Calu3 (cell line): Measurements from ENCODE around the gene GPC2. TPM values are rescaled to one million over a fixed set of nuclear protein-coding genes. Genes with fewer than 3 reads are reported as not detected.
A peak's percentile ranks its signal among the peaks of the same experiment; 100 is the strongest.
"Not testable (repeated sequence)": the region's sequence is repeated elsewhere in the genome, so short reads cannot be mapped to it uniquely, and the experiment has no call there.

ENCODE experiments used
- Bru-seq: library from RNA; stranded (reverse); fragments of 400-500 nt; gene quantifications from one replicate; lab custom pipeline; 2021; lab: Mats Ljungman, UMichigan
- BruChase-seq, 2 experiments: library from RNA; stranded (reverse); fragments of 400-500 nt; gene quantifications; one replicate each; lab custom pipeline; 2021; lab: Mats Ljungman, UMichigan
- BruUV-seq: library from RNA; stranded (reverse); fragments of 400-500 nt; replicated peaks from 2 replicates; lab custom pipeline; 2021; lab: Mats Ljungman, UMichigan
- CTCF ChIA-PET: fragments of 300-600 bp; sonication (Branson Sonifier 250); formaldehyde crosslinking; loops from one replicate; lab custom pipeline; 2022; ENCODE audit warnings: antibody characterized with exemption; lab: Charles Lee
- DNase-seq: peaks from one replicate; pipeline ENCODE4 v3.0.0; 2022
- H3K27ac Mint-ChIP-seq: one replicate; pipeline ENCODE4 v1.8.0; 2022; ENCODE audit warnings: mixed read lengths; ENCODE audit not compliant: unreplicated experiment
- H3K27me3 Mint-ChIP-seq: one replicate; pipeline ENCODE4 v1.8.0; 2022; ENCODE audit warnings: mixed read lengths; ENCODE audit not compliant: unreplicated experiment
- H3K36me3 Mint-ChIP-seq: one replicate; pipeline ENCODE4 v1.8.0; 2022; ENCODE audit warnings: mild to moderate bottlenecking, moderate library complexity, mixed read lengths; ENCODE audit not compliant: insufficient read depth, unreplicated experiment
- H3K4me1 Mint-ChIP-seq: one replicate; pipeline ENCODE4 v1.8.0; 2022; ENCODE audit warnings: mild to moderate bottlenecking, low read depth, mixed read lengths; ENCODE audit not compliant: unreplicated experiment
- H3K4me3 Mint-ChIP-seq: one replicate; pipeline ENCODE4 v1.8.0; 2022; ENCODE audit warnings: mild to moderate bottlenecking, low read depth, moderate library complexity, mixed read lengths; ENCODE audit not compliant: unreplicated experiment
- H3K9me3 Mint-ChIP-seq: one replicate; pipeline ENCODE4 v1.8.0; 2022; ENCODE audit warnings: low read depth, mixed read lengths; ENCODE audit not compliant: unreplicated experiment
- intact Hi-C: fragments of 100-400 bp; cut with micrococcal nuclease; formaldehyde crosslinking; loops from one replicate; pipeline ENCODE4 v1.10.0; 2022; ENCODE audit not compliant: unreplicated experiment
- long read RNA-seq: library from polyadenylated mRNA; stranded (forward); transcript quantifications from one replicate; pipeline ENCODE4 v2.0.0, GENCODE V29; 2022
- total RNA-seq: library from RNA; stranded (reverse); gene quantifications from 2 replicates; pipeline ENCODE4 v1.2.3, GENCODE V29; 2022
- TF ChIP-seq, protein P1 (sequence below): fragments of 200-600 bp; IDR thresholded peaks from one replicate; pipeline ENCODE4 v1.8.0; 2022; ENCODE audit warnings: antibody characterized with exemption; ENCODE audit not compliant: unreplicated experiment

The GPC2 gene, protein sequence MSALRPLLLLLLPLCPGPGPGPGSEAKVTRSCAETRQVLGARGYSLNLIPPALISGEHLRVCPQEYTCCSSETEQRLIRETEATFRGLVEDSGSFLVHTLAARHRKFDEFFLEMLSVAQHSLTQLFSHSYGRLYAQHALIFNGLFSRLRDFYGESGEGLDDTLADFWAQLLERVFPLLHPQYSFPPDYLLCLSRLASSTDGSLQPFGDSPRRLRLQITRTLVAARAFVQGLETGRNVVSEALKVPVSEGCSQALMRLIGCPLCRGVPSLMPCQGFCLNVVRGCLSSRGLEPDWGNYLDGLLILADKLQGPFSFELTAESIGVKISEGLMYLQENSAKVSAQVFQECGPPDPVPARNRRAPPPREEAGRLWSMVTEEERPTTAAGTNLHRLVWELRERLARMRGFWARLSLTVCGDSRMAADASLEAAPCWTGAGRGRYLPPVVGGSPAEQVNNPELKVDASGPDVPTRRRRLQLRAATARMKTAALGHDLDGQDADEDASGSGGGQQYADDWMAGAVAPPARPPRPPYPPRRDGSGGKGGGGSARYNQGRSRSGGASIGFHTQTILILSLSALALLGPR
- total RNA-seq (3.2 and 3.6 TPM in 2 replicates), Bru-seq, nascent RNA (percentile 26 among the genes with signal in this experiment), BruChase-seq, experiment 1, labeled RNA remaining after a 6-hour chase (percentile 26 among the genes with signal in this experiment), BruChase-seq, experiment 2, labeled RNA remaining after a 2-hour chase (percentile 33 among the genes with signal in this experiment)
- long read RNA-seq, partial matches to known transcripts, result 0 of 1 reads
- long read RNA-seq, other reads (novel, unspliced or antisense), result 1 of 1 reads

DNA sequence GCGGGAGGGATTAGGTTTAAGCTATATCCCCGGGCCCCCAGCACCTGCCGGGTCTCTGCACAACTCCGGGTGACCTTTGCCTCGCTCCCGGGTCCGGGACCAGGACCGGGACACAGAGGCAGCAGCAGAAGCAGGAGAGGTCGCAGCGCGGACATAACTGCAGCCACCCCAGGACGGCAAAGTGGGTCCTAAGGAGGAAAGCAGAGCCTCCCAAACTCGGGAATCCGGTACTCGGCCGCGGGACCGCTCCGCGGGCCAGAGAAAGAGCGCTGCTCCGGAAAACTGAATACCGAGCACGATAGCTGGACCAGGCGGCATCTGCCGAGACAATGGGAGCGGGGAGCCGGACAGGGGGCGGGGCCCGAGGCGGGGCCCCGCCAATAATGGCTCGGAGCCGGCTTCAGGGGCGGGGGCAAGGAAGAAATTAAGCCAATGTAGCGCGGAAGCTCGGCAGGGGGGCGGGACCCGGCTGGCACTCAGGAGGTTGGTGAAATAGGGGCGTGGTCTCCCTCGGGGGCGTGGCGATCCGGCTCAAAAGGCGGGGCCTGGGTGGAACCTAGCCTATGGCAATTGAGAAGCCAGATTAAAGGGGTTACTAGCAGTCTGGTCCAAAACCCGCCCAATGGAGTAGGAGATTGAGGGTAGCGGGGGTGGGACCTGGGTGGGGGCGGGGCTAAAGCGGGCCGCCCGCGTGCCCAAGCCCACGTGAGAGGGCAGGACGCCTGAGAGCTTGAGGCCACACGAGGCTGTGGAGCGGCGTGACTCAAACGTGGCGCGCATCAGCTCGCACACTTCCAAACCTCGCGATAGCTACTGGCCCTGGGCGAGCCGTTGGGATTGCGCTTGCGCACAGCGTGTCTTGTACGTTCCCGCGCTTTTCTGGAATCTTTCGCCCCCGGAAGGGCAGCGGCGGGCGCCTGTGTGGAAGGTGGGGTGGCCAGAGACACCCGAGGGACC lies at the start of gene GPC2, which contains the start of gene STAG3:
Gene GPC2 (minus strand): TSS at position 337 of the 957 bp plus-strand sequence. CDS start 182 bp downstream, at position 155.
Gene STAG3 (plus strand): TSS at position 874 of the 957 bp plus-strand sequence. CDS start 2,639 bp downstream, outside the sequence.
- CTCF ChIA-PET, result interaction anchor here (0.6 to 0.8 kb wide), 4 partner anchors 28 to 174 kb away, joined by 3 to 4 read pairs (median 3); partner anchors contain the start of gene LAMTOR4
- H3K27ac Mint-ChIP-seq, result no peak within 1 kb of the TSS
- DNase-seq, result peak; percentile 96
- H3K27me3 Mint-ChIP-seq, result peaks cover 51% of the 10 kb centered on the region
- H3K9me3 Mint-ChIP-seq, result no peaks in the 10 kb centered on the region
- H3K4me1 Mint-ChIP-seq, result peaks cover 5% of the 10 kb centered on the region
- intact Hi-C loops, result no loop called here
- TF ChIP-seq, protein P1, sequence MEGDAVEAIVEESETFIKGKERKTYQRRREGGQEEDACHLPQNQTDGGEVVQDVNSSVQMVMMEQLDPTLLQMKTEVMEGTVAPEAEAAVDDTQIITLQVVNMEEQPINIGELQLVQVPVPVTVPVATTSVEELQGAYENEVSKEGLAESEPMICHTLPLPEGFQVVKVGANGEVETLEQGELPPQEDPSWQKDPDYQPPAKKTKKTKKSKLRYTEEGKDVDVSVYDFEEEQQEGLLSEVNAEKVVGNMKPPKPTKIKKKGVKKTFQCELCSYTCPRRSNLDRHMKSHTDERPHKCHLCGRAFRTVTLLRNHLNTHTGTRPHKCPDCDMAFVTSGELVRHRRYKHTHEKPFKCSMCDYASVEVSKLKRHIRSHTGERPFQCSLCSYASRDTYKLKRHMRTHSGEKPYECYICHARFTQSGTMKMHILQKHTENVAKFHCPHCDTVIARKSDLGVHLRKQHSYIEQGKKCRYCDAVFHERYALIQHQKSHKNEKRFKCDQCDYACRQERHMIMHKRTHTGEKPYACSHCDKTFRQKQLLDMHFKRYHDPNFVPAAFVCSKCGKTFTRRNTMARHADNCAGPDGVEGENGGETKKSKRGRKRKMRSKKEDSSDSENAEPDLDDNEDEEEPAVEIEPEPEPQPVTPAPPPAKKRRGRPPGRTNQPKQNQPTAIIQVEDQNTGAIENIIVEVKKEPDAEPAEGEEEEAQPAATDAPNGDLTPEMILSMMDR, result no peak
- no TSS peak for BruUV-seq
- peak within 1 kb of the TSS; percentile 62 for H3K4me3 Mint-ChIP-seq
- no peaks in the 10 kb centered on the region for H3K36me3 Mint-ChIP-seq

DNA sequence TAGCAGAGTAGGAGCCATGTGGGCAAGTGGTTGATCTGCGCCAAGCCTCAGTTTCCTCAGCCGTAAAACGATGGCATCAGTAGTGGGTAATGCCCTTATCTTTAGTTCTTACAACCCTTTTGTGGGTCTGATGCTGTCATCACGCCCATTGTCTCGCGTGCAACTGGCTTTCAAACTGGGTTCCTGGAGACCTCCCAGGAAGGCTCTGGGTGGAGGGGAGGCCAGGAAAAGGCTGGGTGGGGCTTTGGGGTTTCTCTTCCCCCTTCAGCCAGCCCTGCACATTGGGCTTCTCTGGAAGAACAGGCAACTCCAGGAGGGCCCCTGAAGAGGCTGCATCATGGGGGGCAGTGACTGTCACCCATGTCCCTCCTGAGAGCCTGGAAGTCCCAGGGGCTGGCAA lies 47.7 kb upstream of the GPC2 start:
- H3K9me3 Mint-ChIP-seq, BruUV-seq, intact Hi-C loops, CTCF ChIA-PET, H3K4me3 Mint-ChIP-seq, H3K27ac Mint-ChIP-seq, H3K36me3 Mint-ChIP-seq, H3K4me1 Mint-ChIP-seq, DNase-seq, H3K27me3 Mint-ChIP-seq: not testable (repeated sequence)

DNA sequence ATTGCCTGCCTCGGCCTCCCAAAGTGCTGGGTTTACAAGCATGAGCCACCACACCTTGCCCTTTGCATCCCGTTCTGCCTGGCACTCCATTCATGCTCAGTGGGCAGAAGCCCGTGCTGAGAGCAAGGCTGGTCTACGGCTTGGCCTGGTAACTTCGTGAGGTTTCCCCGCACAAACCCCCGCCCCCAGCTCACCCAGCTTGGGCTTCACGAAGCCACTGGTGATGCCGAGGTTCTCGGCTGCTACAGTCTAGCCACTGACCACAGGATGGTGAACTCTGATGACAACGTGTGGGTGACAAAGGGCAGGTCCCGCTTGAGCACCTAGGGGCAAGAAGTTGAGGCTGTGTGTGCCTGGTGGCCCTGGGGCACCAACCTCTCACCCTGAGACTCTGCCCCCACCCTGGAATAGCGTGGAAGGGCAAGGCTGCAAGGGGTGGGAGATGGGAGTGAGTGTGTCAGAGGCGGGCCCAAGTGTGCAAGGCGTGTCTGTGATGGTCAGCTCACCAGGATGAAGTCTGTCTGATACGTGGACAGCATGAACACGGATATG lies 46.3 kb upstream of the GPC2 start:
- BruUV-seq, H3K9me3 Mint-ChIP-seq, H3K4me3 Mint-ChIP-seq, intact Hi-C loops, CTCF ChIA-PET, H3K36me3 Mint-ChIP-seq, H3K4me1 Mint-ChIP-seq, DNase-seq, H3K27ac Mint-ChIP-seq, H3K27me3 Mint-ChIP-seq: not testable (repeated sequence)

DNA sequence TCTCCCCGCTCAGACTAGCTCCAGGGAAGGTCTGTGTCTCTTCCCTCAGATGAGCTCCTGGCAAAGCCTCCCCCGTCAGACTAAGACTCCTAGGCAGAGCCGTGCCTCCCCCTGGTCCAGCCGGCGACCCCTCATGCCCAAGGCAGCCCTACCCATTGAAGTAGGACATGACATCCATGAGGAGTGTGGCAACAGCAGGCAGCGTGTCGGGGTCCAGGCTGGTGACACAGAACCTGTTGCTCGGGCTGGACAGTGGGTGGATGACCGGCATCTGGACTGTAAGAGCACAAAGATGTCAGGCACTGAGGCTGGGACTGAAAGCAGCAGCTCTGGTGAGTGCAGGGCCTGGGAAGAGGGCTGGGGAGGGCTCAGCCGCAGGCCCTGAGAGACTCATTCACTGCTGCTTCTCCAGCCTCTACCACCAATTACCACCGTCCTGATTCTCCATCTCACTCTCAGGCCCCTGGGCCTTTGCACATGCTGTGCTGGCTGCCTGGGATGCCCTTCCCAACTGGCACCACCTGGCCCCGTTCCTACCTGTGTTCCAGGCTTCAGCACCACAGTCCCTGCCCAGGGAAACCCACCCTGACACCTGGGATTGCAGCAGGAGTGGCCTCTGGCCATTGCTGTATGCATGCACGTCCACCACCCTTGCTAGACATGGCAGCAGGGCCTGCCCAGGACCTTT lies 45.4 kb upstream of the GPC2 start:
- no TSS peak for BruUV-seq
- no peak overlapping the region for H3K27ac Mint-ChIP-seq

More for the DNA sequence above, 45.4 kb upstream of the GPC2 start:
- DNase-seq, result no peak
- Mint-ChIP-seq H3K27me3 (no peaks in the 10 kb centered on the region), H3K4me1 (peaks cover under 1% of the 10 kb centered on the region), H3K4me3 (no peak overlapping the region), H3K9me3 (no peaks in the 10 kb centered on the region), H3K36me3 (peaks cover 9% of the 10 kb centered on the region)
- intact Hi-C loops, result no loop called here
- TF ChIP-seq, protein P1, result no peak
- CTCF ChIA-PET, result interaction anchor here (0.6 kb wide), 1 partner anchor 44 kb away, joined by 6 read pairs; no protein-coding TSS in a partner anchor
